BE2C (cell line): ENCODE results near the gene MYH7.
"Not testable (repeated sequence)": the region's sequence is repeated elsewhere in the genome, so short reads cannot be mapped to it uniquely, and the experiment has no call there.

Experiments
- DNase-seq: peaks from one replicate; pipeline ENCODE4 v3.0.0-alpha.2; 2020
- H3K27me3 ChIP-seq: fragments of 250-450 bp; sonication (Bioruptor Pico); 2 replicates; pipeline ENCODE4 v1.5.1; 2020; ENCODE audit warnings: mild to moderate bottlenecking
- H3K36me3 ChIP-seq: fragments of 250-450 bp; sonication (Bioruptor Pico); 2 replicates; pipeline ENCODE4 v1.5.1; 2020; ENCODE audit warnings: mild to moderate bottlenecking
- H3K4me1 ChIP-seq: fragments of 250-450 bp; sonication (Bioruptor Pico); 2 replicates; pipeline ENCODE4 v1.5.1; 2020
- H3K4me3 ChIP-seq: 2 replicates; pipeline ENCODE4 v1.5.1; 2011; ENCODE audit warnings: low read depth, low read length
- H3K9me3 ChIP-seq: fragments of 250-450 bp; sonication (Bioruptor Pico); 2 replicates; pipeline ENCODE4 v1.5.1; 2020
- TF ChIP-seq, protein P1 (sequence below): IDR thresholded peaks from 2 replicates; pipeline ENCODE4 v1.5.1; 2012; ENCODE audit warnings: mild to moderate bottlenecking, low read depth, low read length

Gene MYH7

GRCh38 chr14:23398348-23398747 is 37.1 kb downstream of the MYH7 start:
- Histone ChIP-seq H3K4me1 (no peaks in the 10 kb centered on the region), H3K27me3 (peaks cover 15% of the 10 kb centered on the region), H3K9me3 (no peaks in the 10 kb centered on the region), H3K4me3 (no peak overlapping the region), H3K36me3 (no peaks in the 10 kb centered on the region)
- TF ChIP-seq, protein P1, sequence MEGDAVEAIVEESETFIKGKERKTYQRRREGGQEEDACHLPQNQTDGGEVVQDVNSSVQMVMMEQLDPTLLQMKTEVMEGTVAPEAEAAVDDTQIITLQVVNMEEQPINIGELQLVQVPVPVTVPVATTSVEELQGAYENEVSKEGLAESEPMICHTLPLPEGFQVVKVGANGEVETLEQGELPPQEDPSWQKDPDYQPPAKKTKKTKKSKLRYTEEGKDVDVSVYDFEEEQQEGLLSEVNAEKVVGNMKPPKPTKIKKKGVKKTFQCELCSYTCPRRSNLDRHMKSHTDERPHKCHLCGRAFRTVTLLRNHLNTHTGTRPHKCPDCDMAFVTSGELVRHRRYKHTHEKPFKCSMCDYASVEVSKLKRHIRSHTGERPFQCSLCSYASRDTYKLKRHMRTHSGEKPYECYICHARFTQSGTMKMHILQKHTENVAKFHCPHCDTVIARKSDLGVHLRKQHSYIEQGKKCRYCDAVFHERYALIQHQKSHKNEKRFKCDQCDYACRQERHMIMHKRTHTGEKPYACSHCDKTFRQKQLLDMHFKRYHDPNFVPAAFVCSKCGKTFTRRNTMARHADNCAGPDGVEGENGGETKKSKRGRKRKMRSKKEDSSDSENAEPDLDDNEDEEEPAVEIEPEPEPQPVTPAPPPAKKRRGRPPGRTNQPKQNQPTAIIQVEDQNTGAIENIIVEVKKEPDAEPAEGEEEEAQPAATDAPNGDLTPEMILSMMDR = no peak
- no peak for DNase-seq

- DNase-seq = no peak
- Histone ChIP-seq H3K36me3 (no peaks in the 10 kb centered on the region), H3K4me1 (no peaks in the 10 kb centered on the region), H3K4me3 (no peak overlapping the region), H3K9me3 (no peaks in the 10 kb centered on the region), H3K27me3 (peaks cover 9% of the 10 kb centered on the region)
- TF ChIP-seq, protein P1 = no peak
Observed at GRCh38 chr14:23396781-23397407, 38.6 kb downstream of the MYH7 start.

- Histone ChIP-seq H3K4me1 (no peaks in the 10 kb centered on the region), H3K36me3 (no peaks in the 10 kb centered on the region), H3K27me3 (peaks cover 14% of the 10 kb centered on the region; the same call in 1 of the 2 replicates), H3K4me3 (no peak overlapping the region), H3K9me3 (no peaks in the 10 kb centered on the region)
- TF ChIP-seq, protein P1 = no peak
- no peak for DNase-seq
Observed at GRCh38 chr14:23396126-23396525, 39.3 kb downstream of the MYH7 start.

DNA sequence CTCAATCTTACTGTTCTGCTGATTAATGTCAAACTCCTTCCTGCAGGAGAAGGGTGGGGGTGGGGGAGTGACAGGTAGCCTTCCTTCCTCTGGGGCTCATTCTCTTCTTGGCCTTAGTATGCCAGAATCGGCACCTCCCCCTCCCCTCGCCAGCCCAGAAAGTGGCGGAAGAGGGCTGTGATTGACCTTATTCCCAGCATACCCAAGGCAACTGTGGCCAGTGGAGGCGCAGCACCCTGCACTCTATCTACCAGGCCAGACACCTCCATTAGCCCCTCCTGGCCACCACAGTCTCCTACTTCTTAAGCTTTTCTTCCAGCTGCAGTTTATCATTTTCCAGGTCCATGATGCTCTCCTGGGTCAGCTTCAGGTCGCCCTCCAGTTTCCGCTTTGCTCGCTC is 42.8 kb downstream of the MYH7 start:
- H3K4me1 ChIP-seq = no peaks in the 10 kb centered on the region
- no peaks in the 10 kb centered on the region for H3K9me3 ChIP-seq
- DNase-seq = no peak
- TF ChIP-seq, protein P1 = no peak
- H3K27me3 ChIP-seq = peaks cover 20% of the 10 kb centered on the region
- no peak overlapping the region for H3K4me3 ChIP-seq
- H3K36me3 ChIP-seq = no peaks in the 10 kb centered on the region

GRCh38 chr14:23389871-23390270 is 45.6 kb downstream of the MYH7 start:
- H3K9me3 ChIP-seq, H3K36me3 ChIP-seq, H3K4me3 ChIP-seq, DNase-seq, H3K4me1 ChIP-seq: not testable (repeated sequence)
- H3K27me3 ChIP-seq = peaks cover 27% of the 10 kb centered on the region

DNA sequence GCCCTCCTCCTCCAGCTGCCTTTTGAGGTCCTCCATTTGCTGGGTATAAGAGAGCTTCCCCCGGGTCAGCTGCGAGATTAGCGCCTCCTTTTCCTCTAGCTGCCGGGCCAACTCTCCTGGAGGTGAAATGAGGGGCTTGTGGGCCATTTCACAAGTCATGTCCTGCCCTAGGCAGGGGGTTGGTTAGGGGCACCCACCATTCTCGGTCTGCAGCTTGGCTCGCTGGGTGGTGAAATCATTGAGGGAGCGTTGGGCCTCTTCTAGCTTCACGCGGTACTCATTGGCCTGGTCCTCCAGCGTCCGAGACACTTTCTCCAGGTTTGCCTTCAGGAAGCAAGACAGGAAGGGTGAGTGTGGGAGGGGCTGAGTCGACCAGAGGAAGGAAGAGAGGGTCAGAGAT is 46.1 kb downstream of the MYH7 start:
- H3K27me3 ChIP-seq = peaks cover 22% of the 10 kb centered on the region

More for the DNA sequence above, 46.1 kb downstream of the MYH7 start:
- no peaks in the 10 kb centered on the region for H3K4me1 ChIP-seq
- no peaks in the 10 kb centered on the region for H3K9me3 ChIP-seq
- TF ChIP-seq, protein P1 = no peak
- no peak overlapping the region for H3K4me3 ChIP-seq
- no peak for DNase-seq
- no peaks in the 10 kb centered on the region for H3K36me3 ChIP-seq
